Bronchial epithelial cell (primary cell): ENCODE data around the gene HSD17B12. TPM values are rescaled to one million over a fixed set of nuclear protein-coding genes. Genes with fewer than 3 reads are reported as not detected.

Experiments used
- DNase-seq: peaks from one replicate; pipeline ENCODE4 v3.0.0-alpha.2; 2010; ENCODE audit warnings: low read depth
- FAIRE-seq: peaks from 2 replicates; lab custom pipeline; 2011; peaks lifted over from hg19 to GRCh38; lab: Jason Lieb, UNC
- H3K27me3 ChIP-seq: 2 replicates; pipeline ENCODE4 v1.5.1; 2011; ENCODE audit warnings: low read length; ENCODE audit not compliant: control insufficient read depth, insufficient read depth
- H3K36me3 ChIP-seq: 2 replicates; pipeline ENCODE4 v1.5.1; 2011; ENCODE audit warnings: low read length; ENCODE audit not compliant: control insufficient read depth, insufficient read depth
- H3K4me3 ChIP-seq: 2 replicates; pipeline ENCODE4 v1.5.1; 2011; ENCODE audit warnings: mild to moderate bottlenecking, low read depth, low read length, control low read depth
- total RNA-seq: library from RNA; depleted of rRNA; stranded (reverse); fragments of >200 nt; gene quantifications from 2 replicates; pipeline ENCODE4 v1.2.1, GENCODE V29; 2014
- TF ChIP-seq, protein P1 (sequence below): IDR thresholded peaks from 2 replicates; pipeline ENCODE4 v1.5.1; 2011; ENCODE audit warnings: mild to moderate bottlenecking, moderate library complexity, low read length, control low read depth, inconsistent platforms; ENCODE audit not compliant: insufficient read depth, severe bottlenecking

The HSD17B12 gene
- total RNA-seq, 1 donor from 2014 or later: 103 TPM

DNA sequence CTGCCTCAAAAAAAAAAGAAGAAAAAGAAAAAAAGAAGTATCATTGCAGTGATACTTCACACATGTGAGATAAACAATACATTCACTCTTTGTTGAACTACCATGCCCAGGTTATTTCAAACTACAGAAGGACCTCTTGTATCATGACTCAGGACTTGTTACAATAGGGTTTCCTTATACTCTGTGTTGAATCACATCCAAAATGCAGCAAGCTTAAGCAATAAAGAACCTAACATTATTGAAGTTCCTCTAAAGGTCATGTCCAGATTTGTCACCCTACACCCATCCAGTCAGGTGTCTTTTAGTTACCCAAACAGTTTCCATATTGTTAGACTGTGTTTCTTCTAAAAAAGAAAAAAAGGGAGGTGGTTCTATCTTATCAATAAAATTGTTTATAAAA lies 173.2 kb downstream of the HSD17B12 start:
- H3K27me3 ChIP-seq: no peaks in the 10 kb centered on the region
- TF ChIP-seq, protein P1, sequence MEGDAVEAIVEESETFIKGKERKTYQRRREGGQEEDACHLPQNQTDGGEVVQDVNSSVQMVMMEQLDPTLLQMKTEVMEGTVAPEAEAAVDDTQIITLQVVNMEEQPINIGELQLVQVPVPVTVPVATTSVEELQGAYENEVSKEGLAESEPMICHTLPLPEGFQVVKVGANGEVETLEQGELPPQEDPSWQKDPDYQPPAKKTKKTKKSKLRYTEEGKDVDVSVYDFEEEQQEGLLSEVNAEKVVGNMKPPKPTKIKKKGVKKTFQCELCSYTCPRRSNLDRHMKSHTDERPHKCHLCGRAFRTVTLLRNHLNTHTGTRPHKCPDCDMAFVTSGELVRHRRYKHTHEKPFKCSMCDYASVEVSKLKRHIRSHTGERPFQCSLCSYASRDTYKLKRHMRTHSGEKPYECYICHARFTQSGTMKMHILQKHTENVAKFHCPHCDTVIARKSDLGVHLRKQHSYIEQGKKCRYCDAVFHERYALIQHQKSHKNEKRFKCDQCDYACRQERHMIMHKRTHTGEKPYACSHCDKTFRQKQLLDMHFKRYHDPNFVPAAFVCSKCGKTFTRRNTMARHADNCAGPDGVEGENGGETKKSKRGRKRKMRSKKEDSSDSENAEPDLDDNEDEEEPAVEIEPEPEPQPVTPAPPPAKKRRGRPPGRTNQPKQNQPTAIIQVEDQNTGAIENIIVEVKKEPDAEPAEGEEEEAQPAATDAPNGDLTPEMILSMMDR: no peak
- no peak overlapping the region for H3K4me3 ChIP-seq
- FAIRE-seq: no peak
- peaks cover 2% of the 10 kb centered on the region for H3K36me3 ChIP-seq
- DNase-seq: peak; percentile 54

DNA sequence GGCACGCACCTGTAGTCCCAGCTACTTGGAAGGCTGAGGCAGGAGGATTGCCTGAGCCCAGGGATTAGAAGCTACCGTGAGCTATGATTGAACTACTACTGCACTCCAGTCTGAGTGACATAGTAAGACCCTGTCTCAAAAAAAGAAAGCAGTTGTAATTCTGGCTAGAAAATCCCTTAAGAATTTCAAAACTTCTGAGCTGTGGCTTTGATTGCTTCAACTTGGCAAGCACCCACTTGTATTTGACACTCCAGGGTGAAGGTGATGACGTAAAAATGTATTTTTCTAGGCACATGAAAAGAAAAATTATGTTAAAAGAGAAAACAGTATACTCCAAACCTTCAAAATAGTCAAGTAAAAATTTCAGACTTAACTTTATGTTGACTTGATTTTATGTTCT lies 176.5 kb downstream of the HSD17B12 start:
- DNase-seq (no peak), FAIRE-seq (no peak)
- Histone ChIP-seq H3K4me3 (no peak overlapping the region), H3K36me3 (peaks cover 2% of the 10 kb centered on the region), H3K27me3 (no peaks in the 10 kb centered on the region)
- TF ChIP-seq, protein P1: no peak

DNA sequence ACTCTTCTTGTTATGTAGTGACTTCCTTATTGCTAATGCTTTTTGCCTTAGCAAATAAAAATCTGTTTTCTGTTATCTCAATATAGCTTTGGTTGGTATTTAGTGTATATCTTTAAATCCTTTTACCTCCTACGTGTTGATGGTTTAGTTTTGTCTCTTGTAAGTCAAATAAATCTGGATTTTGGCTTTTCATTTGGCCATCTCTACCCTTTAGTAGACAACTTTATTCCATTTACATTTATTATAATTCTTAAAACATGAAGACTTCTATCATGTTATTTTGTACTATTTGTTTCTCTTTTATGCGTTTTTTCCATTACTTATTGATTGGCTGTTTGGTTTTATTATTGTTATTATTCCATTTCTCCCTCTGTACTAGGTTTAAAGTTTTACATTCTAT lies 180.6 kb downstream of the HSD17B12 start:
- DNase-seq: no peak
- TF ChIP-seq, protein P1: no peak
- FAIRE-seq: no peak
- Histone ChIP-seq H3K27me3 (no peaks in the 10 kb centered on the region), H3K36me3 (no peaks in the 10 kb centered on the region), H3K4me3 (no peak overlapping the region)

DNA sequence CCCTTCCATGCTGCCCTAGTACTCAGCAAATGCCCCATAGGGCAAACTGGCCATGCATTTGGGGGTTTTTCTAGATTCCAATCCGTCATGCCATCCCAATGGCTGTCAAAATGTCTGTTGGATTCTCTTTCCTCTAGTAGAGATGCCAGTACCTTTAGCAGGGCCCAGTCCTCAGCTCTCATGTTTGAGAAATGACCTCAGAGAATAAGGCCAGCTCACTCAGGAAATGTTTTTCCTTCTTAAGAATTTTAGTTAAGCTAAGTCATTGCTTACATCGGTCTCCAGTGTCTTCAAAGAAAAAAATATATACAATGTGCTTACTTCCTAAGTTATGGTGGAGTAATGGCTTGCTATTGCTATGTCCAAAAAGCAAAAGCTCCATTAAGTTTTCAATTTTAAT lies 186.0 kb downstream of the HSD17B12 start:
- FAIRE-seq (no peak), DNase-seq (peak; percentile 13)
- Histone ChIP-seq H3K36me3 (no peaks in the 10 kb centered on the region), H3K27me3 (no peaks in the 10 kb centered on the region), H3K4me3 (no peak overlapping the region)
- TF ChIP-seq, protein P1: no peak

DNA sequence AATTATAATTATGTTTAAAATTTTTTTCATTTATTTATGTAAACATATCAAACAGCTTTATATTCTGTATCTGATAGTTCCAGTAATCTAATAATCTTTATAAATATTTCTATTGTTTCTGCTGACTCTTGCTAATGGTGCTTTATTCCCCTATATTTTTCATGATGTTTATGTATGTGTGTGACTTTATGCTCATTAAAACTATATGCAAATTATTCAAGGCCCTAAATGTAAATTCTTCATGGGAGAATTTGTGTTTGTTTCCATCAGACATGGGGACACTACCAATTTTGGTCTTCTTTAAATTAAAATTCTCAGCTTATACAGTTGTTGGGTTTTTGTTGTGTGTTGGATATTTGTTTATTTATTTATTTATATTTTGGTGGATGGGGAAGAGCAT lies 186.4 kb downstream of the HSD17B12 start:
- DNase-seq (no peak), FAIRE-seq (no peak)
- H3K4me3 ChIP-seq: no peak overlapping the region
- no peaks in the 10 kb centered on the region for H3K27me3 ChIP-seq
- no peaks in the 10 kb centered on the region for H3K36me3 ChIP-seq
- TF ChIP-seq, protein P1: no peak

DNA sequence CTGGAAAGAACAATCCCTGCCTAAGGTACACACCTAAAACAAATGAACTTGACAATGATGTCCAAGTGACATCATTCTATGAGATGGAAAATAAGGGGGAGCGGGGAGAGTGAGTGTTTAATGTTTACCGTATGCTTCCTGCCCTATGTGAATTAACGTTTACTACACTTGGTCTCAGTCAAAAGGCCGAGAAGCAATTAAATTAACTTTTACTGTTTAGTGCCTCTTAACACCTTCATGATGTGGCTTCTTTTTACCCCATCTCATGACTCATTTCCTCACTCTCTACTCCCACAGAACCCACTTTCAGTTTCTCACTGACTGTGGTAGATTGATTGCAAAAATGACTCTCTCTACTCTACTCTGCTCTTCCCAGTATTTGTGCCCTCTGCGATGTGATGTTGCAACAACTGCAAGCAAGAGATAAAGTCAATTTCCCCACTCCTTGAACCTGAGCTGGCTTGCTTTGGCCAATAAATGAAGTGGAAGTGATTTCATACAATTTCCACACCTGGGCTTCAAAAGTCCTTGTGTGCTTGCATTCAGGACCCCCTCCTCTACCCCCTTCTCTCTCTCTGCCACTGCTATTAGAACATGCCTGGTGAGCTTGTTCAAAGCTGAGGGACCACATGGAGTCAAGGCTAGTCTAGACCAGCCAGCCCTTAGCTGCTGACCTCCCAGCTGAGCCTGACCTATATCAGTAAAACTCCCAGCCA lies 188.5 kb downstream of the HSD17B12 start:
- H3K36me3 ChIP-seq: no peaks in the 10 kb centered on the region
- no peaks in the 10 kb centered on the region for H3K27me3 ChIP-seq
- no peak overlapping the region for H3K4me3 ChIP-seq
- no peak for FAIRE-seq
- DNase-seq: peak; percentile 89
- TF ChIP-seq, protein P1: no peak
